Stimulated activated CD8-positive, alpha-beta memory T cell treated with anti-CD3 and anti-CD28 coated beads, Interleukin-7, amount 100 ng/mL, for 24 hours (primary cell): ENCODE results near the gene KCNQ1OT1.

Source experiments
- DNase-seq: peaks from one replicate; pipeline ENCODE4 v3.0.0-alpha.2; 2020; ENCODE audit warnings: low read depth

Gene KCNQ1OT1

DNA sequence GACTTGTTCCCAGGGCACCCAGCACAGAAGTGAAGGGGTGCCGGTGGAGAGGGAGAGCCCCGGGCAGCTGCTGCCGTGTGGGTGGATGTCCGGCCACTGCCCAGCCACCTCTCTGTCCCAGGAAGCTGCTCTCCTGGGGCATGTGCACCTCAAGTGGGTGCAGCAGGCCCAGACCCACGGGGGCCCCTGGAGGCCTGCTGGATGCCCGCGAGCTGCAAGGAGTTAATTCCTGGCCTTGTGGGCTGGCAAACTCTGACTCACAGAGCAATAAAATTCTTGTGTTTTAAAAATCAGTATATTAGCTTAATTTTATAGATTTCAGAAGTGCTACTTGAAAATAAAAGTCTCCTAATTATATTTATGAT is 37.4 kb upstream of the KCNQ1OT1 start:
- no peak for DNase-seq

DNA sequence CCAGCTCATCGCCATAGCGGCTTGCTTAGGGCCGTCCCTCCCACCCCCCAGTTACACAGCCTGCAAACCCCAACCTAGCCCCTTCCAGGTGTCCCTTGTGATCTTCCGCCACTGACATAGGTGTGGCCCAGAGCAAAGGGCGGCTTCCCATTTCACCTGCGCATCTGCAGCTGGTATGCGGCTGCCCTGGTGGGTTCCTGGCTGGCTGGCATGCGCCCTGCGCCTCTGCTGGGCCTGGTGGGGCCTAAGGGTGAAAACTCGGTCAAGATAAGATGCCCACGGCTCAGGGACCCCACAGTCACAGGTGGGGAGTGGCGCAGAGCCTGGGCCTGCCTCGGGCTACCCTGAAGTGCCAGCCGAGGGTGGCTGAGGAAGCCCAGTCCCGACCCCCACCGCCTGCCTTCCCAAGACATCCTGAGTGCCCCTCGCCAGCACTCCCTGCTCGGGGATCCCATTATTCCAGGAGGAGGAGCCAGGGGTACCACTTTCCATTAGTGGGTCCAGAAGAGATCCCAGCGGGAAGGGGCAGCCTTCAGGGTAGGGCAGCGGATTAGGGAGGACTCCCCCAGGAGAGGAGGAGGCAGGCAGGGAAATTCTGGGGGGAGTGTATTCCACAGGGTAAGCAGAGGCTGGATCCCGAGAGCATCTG is 36.9 kb upstream of the KCNQ1OT1 start:
- DNase-seq, result no peak

DNA sequence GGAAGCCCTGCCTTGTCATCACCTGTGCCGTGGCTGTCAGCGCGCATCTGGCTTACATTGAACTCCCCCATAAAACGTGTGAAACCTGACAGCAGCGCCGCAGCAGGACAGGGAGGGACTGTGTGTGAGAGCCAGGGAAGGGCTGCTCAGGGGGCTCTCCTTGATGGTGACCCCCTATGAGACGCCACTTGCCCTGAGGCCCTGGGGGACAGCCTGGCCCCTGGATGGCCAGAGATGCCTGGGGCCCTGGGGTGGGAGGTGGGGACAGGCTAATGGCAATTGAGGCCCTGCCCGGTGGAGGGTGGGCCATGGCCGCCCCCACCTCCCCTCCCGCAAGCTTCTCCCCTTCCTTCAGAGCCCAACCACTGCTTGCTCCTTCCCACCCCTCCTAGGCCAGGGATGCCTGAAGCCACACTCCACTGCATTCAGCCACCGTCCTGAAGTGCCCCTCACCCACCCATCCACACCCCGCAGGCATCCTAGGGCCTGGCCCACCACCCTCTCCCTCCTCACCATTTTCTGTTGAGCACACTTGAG is 35.3 kb upstream of the KCNQ1OT1 start:
- no peak for DNase-seq

DNA sequence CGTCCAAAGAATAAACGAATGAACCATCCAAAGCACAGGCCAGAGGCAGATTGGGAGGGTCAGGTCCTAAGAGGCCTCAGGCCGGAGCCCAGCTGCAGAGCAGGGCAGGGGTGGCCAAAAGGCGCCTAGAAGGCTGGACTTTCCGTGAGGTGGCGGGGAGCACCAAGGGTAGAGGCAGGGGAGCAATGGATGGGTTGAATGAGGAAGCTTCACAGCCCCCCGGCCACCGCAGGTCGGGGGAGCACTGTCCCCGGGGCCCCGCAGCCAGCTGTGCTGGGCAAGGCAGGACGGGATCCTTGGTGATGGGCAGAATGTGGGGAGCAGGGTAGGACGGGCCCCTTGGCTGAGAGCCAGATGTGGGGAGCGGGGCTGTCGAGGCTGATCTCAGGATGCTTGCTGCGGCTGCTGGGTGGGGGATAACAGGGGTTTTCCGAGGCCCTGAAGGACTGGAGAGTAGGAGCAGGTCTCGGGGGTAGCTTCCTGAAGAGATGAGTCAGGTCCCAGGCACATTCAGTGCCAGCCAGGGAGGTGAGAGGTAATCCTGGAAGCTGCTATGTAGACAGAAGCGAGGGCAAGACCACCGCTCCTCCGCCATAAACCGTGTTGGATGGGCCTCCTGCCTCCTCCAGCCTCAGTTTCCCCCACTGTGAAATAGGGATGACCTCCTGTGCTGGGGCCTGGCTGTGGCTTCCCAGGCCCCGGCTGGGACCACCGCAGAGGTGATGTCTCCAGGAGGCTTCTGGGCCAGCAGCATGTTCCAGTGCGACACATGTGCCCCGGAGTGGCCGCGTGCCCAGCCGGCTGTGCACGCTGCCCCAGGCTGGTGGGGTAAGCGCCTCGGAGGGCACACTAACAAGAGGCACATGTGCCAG is 34.6 kb upstream of the KCNQ1OT1 start:
- no peak for DNase-seq

DNA sequence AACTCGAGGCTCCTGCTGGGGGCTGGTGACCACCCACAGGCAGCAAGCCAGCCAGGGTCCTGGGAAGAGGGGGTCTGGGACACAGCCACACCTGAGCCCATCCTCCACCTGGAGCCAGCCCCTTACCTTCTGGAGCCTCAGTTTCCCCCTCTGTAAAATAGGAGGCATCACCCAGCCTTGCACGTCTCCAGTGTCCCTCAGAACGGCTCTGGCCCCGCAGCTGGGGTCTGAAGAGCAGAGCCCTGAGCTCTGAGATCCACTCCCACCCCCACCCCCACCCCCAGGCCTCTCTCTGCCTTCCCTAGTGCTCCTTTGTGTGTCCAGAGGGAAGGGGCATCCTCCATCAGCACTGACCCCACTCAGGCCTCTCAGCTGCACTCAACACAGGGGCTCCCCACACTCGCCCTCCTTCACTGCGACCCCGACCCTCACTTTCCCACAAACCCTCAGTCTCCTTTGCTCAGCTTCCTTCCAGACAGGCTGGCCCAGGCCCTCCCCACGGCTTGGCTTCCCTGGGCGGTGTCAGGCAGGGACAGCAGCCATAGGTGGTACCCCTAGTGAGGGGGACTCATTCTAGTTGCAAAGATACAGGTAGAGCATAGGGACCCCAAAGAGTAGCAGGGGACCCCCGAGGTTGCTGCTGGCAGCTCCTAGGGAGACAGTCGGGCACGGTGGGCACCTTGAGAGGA is 33.3 kb upstream of the KCNQ1OT1 start:
- no peak for DNase-seq

DNA sequence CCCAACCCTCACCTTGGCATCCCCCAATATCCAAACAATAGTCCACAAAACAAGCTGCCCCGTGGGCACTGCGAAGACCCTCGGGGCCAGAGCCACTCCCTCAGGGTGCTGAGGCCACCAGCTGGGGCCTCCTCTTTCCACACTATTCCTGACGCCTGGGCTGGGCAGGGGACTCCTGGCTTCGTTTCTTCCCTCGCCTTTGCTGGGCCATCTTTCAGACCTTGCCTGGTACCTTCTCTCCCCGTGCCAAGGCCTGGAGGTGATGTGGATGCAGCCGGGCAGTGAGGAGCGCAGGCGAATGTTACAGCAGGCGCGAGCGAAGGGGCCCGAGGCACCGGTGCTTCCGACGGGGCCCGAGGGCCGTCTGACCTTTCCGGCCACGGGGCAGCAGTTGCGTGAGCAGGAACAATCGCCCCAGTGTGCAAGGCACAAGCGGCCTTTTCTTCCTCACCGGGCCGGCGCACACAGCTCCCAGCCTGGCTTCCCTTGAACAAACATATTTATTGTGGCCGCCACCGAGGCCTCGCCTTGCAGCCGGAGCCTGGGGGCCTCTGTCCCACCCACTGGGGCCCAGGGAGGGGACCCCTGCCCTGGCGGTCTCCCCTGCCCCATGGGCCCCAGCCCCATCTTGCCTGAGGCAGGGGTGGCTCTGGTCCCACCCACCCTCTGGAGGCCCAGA is 32.6 kb upstream of the KCNQ1OT1 start:
- DNase-seq, result no peak

DNA sequence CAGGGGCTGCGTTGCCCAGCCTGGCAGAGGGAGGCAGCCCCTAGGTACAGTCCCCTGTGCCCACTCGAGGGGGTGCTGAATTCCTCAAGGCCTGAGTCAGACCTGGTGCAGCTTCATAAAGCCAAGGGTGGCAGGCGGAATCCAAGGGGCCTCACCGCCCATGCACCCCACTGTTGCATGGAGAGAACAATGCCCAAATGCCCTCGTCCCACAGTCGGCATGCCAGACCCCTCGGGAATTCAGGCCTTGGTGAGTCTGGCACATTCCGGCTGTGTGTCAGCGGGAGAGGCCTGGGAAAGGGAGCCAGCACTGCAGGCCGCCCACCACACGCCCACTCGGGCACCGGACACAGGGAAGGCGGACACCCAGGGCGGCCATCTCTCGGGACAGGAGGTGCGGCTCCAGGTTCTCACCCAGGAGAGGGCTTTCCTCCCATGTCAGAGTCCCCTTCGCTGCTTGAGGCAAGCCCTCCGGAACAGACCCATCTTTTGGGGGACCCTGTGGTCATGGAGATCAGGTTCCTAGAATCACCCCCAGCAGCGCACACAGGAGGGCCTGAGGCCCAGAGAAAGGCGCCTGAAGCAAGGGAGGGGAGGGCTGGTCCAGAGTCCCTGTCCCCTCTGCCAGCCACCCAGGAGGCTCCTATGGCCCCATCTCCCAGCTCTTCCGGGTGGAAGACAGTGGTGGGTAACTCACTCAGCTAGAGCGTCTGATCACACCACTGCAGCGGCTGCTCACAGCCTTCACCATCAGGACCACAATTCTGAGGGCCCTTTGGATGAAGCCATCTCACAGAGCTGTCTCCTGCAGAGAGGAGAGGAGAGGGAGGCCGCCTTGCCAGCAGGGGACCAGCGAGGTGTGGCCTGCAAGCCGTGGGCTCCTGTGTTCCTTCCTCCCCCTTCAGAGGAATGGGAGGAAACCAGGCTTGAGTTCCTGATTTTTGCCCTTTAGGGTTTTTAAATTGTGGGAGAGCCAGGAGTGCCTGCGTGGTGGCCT is 31.6 kb upstream of the KCNQ1OT1 start:
- DNase-seq, result no peak

DNA sequence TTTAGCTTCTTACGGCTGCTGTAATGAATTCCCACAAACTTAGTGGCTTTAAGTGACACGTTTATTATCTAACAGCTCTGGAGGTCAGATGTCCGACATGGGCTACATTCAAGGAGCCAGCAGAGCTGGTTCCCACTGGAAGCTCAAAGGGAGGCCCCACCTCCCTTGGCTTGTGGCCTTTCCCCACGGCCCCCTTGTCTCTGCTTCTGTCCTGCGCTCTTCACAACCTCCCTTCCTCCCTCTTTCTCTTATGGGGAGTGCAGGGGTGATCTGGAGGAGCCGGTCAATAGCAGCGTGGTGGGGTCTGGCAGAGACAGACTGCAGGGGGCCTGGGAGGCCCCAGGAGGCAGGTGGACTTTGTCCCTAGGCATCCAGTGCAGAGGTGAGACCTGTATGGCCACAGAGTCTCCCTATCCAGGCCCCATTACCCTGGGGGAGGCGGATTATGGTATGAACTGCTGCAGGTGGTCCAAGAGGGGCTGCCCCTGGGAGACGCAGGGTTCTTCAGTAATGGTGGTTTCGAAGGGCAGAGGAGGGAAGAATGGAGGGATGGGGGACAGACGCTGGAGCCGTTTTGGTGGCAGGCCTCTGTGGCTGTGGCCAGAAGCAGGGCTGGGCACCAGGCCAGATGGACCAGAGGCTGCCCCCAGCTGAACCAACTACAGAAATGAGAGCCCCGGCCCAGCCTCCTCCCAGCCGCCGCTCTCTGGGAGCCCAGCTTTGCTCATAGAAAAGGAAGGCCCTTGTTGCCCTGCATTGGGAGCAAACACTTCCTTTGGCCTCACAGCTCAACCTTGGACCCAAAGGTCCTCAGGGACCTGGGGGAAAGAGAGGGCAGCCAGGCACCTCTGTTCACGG is 30.7 kb upstream of the KCNQ1OT1 start:
- no peak for DNase-seq

DNA sequence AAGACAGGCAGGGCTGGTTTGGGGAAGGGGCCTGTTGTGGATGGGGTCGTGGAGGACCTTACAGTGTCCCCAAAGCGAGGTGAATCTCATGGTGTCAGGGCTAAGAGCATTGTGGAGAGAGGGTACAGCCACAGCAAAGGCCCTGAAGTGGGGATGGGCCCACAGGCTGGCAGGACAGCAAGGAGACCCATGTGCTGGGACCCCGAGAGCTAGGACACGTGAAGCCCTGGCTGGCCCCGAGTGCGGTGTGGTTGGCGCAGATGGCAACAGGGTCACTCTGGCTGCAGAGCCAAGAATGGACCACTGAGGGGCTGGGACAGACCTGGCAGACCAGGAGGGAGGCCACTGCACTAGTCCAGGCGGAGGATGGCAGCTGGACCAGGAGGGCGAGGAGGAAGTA is 30.0 kb upstream of the KCNQ1OT1 start:
- DNase-seq, result no peak

DNA sequence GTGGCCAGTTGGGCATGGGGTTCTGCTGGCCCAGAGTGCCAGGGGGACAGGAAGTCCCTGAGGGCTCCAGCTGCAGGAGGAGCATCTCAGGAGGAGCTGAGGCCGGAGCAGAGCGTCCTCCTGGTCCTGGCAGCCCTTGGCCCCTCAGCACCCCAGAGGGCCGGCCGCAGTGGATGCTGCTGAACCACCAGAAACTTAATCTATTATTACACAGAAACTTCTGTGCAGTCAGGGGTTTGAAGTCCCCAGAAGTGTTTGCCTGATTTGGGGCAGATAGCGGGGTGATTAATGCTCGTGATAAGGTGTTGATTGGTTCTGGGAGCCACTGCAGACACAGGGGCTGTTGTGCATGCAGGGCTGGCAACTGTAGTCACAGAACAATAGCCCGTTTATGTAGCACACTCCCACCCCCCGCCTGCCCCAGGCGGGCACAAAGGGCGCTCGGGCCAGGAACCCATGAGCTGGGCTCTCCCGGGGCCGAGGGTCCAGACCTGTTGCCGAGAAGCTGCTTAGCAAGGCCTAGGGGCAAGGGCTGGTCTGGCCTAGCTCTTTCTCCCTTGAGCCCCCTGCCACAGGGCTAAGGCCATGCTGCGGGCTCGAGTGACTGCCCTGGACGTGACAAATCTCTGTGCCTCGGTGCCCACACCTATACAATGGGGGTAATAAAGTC is 29.0 kb upstream of the KCNQ1OT1 start:
- no peak for DNase-seq

DNA sequence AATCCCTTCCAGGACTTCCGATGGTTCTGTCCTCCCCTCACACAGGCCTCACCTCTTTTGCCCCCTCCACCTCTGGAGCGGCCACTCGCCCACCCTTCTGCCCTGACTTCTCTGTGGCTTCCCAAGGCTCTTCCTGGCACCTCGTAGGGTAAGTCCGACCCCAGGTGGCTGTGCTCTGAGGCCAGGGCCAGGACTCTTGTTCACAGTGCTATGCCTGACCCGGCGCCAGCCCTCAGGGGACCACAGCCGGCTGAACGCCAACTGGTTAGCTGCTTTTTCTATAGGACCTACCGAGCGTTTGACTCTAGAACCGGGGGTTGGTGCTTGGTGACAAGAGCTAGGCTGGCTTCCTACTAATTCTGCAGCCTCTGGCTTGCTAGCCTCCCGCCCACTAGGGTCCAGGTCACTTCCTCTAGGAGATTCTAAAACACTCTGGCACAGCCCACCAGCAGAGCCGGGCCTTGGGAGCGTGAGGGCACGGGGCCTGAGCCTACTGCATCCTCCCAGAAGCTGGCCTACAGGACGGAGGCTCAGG is 28.4 kb upstream of the KCNQ1OT1 start:
- no peak for DNase-seq

DNA sequence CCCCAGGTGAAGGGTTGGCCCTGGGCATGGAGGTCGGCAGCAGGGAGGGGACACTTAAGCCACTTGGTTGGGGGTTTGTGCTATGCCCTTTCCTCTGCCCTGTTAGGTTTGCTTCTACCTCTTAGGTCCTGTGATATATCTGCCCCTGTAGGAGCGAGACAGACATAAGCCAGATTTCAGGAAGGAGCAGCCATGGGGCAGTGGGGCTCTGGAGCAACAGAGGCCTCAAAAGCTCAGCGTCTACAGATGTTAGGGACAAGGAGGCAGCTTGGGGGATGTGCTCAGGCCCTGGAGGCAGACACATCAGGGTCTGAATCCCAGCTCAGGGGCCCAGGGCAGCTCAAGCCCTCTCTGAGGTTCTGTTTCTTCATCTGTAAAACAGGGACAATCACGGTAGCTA is 27.2 kb upstream of the KCNQ1OT1 start:
- no peak for DNase-seq

DNA sequence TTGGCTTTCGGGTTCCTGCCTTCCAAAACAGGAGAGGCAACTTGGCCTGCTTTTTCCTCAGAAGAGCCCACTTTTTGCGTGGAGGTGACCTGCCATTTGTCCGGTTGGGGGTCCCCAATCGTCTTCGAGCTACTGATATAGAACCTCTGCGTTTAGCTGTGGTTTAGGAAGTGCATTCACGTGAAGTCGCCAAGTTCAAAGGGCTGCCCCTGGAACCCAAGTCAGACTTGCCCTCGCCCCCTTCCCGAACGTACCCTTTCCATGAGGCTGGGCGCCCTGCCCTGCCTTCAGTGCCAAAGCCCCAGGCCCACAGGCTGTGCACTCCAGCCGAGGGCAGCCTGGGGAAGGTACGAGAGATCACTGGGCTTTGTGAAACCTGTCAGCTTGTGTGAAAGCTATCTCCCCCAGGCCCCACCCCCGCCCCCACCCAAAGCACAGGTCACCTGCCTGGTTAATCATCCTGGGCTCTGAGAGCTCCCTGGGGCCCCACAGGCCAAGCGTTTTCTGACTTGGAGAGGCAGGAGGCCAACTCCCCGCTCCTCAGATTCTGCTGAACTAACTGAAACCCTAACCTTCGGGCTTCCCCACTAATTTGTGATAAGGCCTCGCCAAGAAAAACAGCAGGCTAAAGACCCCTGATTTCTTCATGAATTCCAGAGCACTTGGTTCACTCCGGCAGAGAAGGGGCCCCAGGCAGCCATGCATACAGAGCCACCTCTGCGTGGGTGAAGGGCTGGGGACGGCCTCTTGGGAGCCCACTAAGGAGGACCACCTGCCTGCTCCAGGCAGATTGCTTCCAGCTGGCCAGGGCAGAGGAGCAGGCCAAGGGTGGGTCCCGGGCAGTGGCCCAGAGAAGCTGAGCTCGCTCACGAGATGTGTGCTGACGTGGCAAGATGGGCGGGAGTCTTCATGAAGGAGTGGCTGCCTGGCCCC is 25.8 kb upstream of the KCNQ1OT1 start:
- no peak for DNase-seq

DNA sequence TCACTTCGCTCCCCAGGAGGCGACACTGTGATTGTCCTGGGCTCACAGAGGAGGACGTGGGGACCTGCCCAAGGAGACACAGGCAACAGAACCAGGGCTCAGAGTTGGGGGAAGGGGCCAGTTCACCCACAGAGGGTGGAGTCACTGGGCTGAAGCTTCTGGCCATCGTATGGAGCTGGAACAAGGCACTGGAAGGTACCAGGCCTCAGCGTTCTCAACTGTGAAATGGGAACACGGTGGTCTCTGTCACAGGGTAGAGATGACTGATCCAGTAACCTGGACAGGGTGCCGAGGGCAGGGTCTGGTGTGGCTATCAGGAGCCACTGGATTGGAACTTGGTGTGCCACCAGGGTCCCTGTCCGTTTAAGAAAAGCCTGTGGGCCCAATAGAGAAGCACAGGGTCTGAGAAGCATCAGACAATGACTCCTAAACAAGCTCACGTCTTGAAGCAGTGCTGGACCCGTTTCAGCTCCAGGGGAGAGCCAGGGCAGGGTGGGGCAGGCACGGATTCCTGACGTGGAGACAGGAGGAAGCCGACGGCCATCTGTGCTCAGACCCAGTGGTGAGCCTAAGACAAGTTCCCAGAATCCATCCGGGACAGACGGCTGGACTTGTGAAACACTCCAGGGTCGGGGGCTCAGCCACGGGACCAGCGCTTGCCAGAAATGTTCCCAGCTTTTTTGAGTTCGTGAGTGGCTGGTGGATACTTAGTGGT is 25.0 kb upstream of the KCNQ1OT1 start:
- no peak for DNase-seq

DNA sequence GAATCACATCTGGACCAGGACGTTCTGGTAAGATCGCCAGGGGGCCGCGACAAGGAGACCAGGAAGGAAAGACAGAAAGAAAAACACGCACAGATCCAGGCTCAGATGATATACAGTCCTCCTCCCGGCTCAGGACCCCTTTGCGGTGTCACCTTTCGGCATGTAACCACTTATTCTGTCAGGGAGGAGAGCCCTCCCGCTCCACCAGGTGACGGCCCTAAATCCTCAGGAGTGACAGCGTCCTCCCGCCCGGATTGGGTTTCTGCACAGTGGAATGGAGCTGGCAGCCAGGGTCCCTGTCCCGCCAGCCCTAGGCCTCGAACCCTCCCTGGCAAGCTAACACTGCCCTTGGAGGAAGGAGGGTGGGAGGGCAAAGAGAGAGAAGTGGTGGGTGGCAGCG is 24.3 kb upstream of the KCNQ1OT1 start:
- no peak for DNase-seq

DNA sequence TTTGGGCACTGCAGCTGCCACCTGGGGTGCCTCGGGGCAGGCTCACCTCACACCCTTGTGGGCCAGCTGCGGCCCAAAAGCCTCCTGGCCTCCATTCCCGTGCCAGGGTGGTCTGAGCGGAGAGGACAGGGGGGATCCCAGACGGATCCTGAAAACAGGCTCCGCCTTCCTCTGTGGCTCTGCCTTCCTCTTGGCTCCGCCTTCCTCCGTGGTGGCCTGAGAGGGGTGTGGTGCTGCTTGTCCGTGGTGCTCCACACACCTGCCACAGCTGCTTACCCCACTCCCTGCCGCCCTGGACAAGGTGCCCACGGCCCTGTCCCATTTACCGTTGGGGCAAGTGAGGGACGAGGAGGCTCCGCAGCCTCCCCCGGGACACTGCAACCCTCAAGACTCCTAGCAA is 23.2 kb upstream of the KCNQ1OT1 start:
- no peak for DNase-seq

DNA sequence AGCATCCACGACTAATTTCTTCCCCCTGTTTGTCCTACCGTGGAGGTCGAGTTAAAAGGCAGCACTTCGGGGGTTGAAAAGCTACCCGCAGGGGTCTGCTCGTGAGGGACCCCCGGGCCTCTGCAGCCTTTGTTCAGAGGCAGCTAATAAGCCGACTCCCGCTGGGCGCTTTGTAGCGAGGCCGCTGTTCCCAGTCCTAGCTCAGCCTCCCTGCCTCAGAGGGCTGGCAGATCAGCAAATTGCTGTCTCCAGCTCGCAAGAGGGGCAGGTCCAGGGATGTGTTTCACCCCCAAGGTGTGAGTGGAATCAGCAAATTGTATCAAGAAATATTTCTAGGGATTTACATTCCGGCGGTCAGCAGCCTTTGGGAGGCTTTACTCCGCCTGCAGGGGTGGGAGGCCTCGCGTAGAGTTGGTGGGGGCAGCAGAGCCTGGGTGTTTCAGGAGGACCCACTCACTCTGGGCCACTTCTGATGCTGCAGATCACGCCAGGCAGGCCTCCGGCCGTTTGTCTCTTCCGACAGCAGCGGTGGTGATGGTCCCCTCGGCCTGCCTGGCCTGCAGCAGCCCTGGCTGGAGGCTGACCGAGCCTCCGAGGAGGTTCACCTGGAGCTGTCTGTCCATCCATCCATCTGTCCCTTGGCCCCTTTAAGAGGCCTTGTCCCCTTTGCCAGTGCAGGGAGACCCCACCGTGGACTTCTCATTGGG is 21.6 kb upstream of the KCNQ1OT1 start:
- DNase-seq, result no peak
